ENCODE results near the gene VSIG2. TPM values are rescaled to one million over a fixed set of nuclear protein-coding genes. Genes with fewer than 3 reads are reported as not detected.

VSIG2 gene
- total and polyA plus RNA-seq, 10 of the 15 experiments (the other 5 are each of a cell fraction or from before 2014, with no cell fraction given): 0.13 to 0.31 (median 0.15) TPM; not detected in 5

DNA sequence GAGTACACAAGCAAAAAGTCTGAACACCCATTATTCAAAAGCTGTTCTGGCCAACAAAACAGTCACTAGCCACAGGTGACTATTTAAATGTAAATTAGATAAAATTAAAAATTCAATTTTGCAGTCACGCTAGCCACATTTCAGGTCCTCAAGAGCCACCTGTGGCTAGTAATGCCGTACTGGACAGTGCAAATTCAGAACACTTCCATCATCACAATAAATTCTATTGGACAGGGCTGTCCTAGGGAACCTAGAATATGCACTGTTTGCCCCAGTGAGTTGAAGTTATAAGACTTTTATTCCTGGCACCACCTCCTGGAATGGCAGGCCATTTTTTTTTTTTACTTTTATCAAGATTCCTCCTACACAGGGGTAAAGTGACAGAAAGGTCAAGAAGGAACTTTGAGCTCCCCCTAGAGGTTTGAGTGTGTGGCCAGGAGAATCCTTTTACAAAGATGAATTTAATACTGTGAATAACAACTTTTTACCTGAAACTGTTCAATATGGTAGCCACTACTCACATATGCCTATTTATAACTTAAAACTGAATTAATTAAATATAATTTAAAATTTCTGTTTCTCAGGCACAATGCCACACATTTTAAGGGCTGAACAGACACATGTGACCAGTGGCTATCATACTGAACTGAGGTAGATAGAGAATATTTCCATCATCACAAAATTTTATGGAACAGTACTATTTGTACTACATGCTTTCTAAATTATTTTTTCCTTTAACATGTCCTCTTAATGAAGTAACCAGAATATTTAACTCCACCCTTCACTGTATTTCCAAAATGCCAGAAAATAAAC lies 41.6 kb upstream of the VSIG2 start:
- WGBS (ENCODE audit: insufficient coverage, insufficient replicate concordance, low lambda C conversion rate, missing lambda C conversion rate): 43% methylated on average over 2 of the region's 2 CpGs
- no peaks in the 10 kb centered on the region for H3K9me3 ChIP-seq (replicated peaks; ENCODE audit: control insufficient read depth, insufficient read depth, low read length)
- H3K4me2 ChIP-seq (ENCODE audit: control insufficient read depth, insufficient read depth): no peak overlapping the region
- no peaks in the 10 kb centered on the region for H3K36me3 ChIP-seq (ENCODE audit: control insufficient read depth in 2 of 2, insufficient read depth in 2 of 2, low read length in 1 of 2)
- H3K4me1 ChIP-seq (ENCODE audit: control insufficient read depth, insufficient read depth, low read length): peaks cover 16% of the 10 kb centered on the region
- no peaks in the 10 kb centered on the region for H3K27me3 ChIP-seq (replicated peaks in 1 of 2; ENCODE audit: control insufficient read depth in 2 of 2, insufficient read depth in 2 of 2, low read length in 1 of 2)
- ChIA-PET SMC1A (ENCODE audit: uncharacterized antibody, unreplicated experiment) (interaction anchor here (0.5 to 8.4 kb wide), 30 partner anchors 9 to 597 kb away, joined by 3 to 83 read pairs (median 4); partner anchors contain the start of genes SIAE and SPA17), CTCF (interaction anchor here (0.5 to 11.5 kb wide), 33 partner anchors 8 to 392 kb away, joined by 3 to 272 read pairs (median 6); partner anchors contain the start of genes ESAM, TBRG1 and VSIG2), POLR2A (interaction anchor here (1.1 to 1.4 kb wide), 3 partner anchors 24 to 123 kb away, joined by 4 to 5 read pairs (median 5); no protein-coding TSS in a partner anchor), RAD21 (ENCODE audit: unreplicated experiment) (interaction anchor here (0.7 to 7.1 kb wide), 13 partner anchors 10 to 150 kb away, joined by 3 to 56 read pairs (median 4); partner anchors contain the start of gene ESAM)
- no peak for FAIRE-seq
- intact Hi-C loops (cut with micrococcal nuclease; ENCODE audit: unreplicated experiment): loop anchor here (1.0 kb wide), 1 partner anchor 124 kb away; no protein-coding TSS in a partner anchor
- no peak overlapping the region for H3K4me3 ChIP-seq
- H3K9ac ChIP-seq (ENCODE audit: control insufficient read depth, insufficient read depth, low read length): no peak overlapping the region
- no peaks in the 10 kb centered on the region for H4K20me1 ChIP-seq (ENCODE audit: control insufficient read depth, insufficient read depth)
- no TSS peak for BruUV-seq (replicated peaks)
- H2AFZ ChIP-seq (ENCODE audit: control insufficient read depth, low read depth, low read length): no peak overlapping the region
- TF ChIP-seq, protein P1, sequence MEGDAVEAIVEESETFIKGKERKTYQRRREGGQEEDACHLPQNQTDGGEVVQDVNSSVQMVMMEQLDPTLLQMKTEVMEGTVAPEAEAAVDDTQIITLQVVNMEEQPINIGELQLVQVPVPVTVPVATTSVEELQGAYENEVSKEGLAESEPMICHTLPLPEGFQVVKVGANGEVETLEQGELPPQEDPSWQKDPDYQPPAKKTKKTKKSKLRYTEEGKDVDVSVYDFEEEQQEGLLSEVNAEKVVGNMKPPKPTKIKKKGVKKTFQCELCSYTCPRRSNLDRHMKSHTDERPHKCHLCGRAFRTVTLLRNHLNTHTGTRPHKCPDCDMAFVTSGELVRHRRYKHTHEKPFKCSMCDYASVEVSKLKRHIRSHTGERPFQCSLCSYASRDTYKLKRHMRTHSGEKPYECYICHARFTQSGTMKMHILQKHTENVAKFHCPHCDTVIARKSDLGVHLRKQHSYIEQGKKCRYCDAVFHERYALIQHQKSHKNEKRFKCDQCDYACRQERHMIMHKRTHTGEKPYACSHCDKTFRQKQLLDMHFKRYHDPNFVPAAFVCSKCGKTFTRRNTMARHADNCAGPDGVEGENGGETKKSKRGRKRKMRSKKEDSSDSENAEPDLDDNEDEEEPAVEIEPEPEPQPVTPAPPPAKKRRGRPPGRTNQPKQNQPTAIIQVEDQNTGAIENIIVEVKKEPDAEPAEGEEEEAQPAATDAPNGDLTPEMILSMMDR (IDR thresholded peaks at IDR 0.05 in 2 of 3, conservative IDR thresholded peaks at IDR 0.05 in 1 of 3; ENCODE audit: control insufficient read depth in 2 of 3, extremely low read depth in 1 of 3, insufficient read depth in 1 of 3, low read depth in 3 of 3, low read length in 3 of 3): peak; percentile 65 to 72 (median 70)
- peak; percentile 68 for TF ChIP-seq RAD21 (IDR thresholded peaks at IDR 0.05; ENCODE audit: insufficient read depth, low read depth, low read length)
- TF ChIP-seq, protein P2, sequence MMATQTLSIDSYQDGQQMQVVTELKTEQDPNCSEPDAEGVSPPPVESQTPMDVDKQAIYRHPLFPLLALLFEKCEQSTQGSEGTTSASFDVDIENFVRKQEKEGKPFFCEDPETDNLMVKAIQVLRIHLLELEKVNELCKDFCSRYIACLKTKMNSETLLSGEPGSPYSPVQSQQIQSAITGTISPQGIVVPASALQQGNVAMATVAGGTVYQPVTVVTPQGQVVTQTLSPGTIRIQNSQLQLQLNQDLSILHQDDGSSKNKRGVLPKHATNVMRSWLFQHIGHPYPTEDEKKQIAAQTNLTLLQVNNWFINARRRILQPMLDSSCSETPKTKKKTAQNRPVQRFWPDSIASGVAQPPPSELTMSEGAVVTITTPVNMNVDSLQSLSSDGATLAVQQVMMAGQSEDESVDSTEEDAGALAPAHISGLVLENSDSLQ (IDR thresholded peaks at IDR 0.05): peak; percentile 11; the same call in 1 of the 2 replicates
- peak; percentile 31; the same call in 1 of the 2 replicates for TF ChIP-seq RUNX3 (IDR thresholded peaks at IDR 0.05; ENCODE audit: low read length)
- peak; percentile 53; the same call in 1 of the 2 replicates for TF ChIP-seq SMC3 (IDR thresholded peaks at IDR 0.05; ENCODE audit: borderline replicate concordance, low read length)
- TF ChIP-seq NR2C1 (IDR thresholded peaks at IDR 0.05): no peak
- no peak for TF ChIP-seq MYC (IDR thresholded peaks at IDR 0.05; ENCODE audit: insufficient read depth, insufficient read length, insufficient replicate concordance, low read length, severe bottlenecking)
- TF ChIP-seq NR2F1 (conservative IDR thresholded peaks at IDR 0.05): peak; percentile 61; the same call in 1 of the 2 replicates
- TF ChIP-seq ZNF384 (IDR thresholded peaks at IDR 0.05; ENCODE audit: borderline replicate concordance, low read depth, low read length): peak; percentile 76
- no peak for DNase-seq (ENCODE audit: low read depth, low spot score)
- in situ Hi-C loops (cut with MboI): no loop called here
- no peak overlapping the region for H3K27ac ChIP-seq (ENCODE audit: control insufficient read depth, insufficient read depth)
- peaks cover 88% of the 10 kb centered on the region for H3K79me2 ChIP-seq (ENCODE audit: control insufficient read depth, insufficient read depth, low read length)
- peak; percentile 80 for ATAC-seq
